Stimulated activated CD4-positive, alpha-beta T cell treated with anti-CD3 and anti-CD28 coated beads, Interleukin-2, amount 100 ng/mL, for 24 hours (primary cell): ENCODE results near the gene MCTS1.
"Not testable (repeated sequence)": the region's sequence is repeated elsewhere in the genome, so short reads cannot be mapped to it uniquely, and the experiment has no call there.

ENCODE experiments used
- DNase-seq, 2 donors: peaks; one replicate each; pipeline ENCODE4 v3.0.0-alpha.2; 2020

Gene MCTS1

DNA sequence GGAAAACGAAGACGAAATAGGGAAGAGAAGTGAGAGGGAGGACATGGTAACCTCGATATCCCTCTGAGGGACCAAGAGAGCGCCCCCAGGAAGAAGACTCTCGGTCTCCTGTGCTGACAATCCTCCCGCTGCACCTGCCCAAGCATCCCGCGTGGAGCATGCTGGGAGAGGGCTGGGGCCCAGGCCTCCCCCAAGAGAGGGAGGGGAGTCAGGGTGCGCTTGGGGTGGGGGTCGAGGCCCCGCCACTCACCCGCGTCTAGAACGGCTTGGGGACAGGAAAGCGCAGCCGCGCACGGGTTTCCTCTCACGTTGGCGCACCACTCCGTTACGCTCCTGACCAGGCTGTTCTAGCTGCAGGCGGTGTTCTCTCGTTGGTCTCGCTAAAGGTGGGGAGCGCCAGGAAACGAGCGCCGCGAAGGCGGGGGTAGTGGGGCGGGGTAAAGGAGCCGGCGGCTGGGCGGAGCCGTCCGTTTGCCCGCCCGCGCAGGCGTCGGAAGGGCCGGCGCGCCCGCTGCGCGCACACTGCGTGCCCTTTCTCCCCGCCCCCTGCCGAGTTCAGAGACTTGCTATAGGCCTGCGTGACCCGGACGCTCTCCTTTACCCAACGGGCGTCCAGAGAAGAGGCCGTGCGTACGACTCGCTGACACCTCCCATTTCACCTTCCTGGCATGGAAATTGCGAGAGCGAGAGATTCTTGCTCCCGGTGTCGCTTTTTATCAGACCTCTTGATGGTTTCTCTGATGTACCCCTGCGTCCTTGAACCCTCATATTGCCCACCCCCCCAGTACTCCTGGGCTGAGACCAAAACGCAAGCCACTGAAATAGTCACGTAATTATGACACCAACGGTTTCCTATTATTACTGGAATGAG, 26.0 kb downstream of the MCTS1 start, which contains the start of gene C1GALT1C1:
TSS of gene C1GALT1C1 (minus strand) at position 388 of the 871 bp plus-strand sequence. CDS start 2,888 bp downstream, outside the sequence.
- peak; percentile 88 to 89 for DNase-seq

DNA sequence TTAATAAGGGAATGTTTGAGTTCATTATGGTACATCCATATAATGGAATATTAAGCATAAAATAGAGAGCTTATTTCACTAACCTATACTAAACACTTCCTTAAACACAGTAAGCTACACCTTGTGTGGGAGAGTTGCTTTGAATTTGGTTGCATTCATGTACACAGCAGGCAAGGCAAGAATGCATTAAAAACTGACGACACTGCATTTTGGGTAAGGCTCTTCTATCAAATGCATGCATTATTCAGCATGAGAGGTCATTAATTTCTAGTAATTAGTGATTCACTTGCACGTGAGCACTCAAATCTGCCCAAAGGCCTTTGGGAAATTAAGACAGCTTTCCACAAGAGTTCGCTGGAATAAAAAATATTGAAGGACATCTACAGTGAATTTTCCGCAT, 34.7 kb downstream of the MCTS1 start:
- DNase-seq = no peak

DNA sequence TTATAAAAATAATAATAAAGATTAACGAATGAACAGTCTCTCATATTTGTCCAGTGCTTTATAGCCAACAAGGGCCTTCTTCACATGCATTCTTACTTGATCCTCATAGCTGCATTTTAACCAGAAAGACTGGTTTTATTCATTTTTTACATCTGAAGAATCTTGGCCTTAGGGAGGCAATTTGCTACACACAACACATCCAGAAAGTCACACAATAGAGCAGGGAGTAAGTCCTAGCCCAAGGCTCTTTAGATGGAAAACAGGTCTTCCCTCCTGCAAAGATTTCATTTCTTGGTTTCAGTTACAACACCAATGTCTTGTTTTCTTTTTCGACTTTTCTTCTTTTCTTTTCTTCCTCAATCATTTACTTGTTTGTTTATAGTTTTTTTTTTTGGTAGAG, 39.0 kb downstream of the MCTS1 start:
- DNase-seq = no peak

DNA sequence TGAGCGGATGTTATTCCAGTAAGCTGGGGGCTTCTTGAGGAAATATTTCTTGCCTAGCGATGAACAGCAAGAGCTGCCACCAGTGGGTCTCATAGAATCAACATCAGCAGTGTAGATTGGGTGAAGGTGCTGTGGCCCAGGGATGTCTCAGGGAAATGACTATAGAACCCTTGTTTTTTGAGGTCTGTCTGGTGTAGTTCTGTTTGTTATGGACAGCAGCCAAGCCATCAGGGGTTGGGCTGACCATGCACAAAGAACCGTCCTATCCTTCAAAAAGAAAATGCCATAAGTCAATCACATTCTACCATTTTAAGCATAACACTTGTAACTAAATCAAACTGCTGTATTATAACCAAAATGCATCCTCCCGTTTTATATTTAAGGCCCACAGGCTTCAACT, 43.2 kb downstream of the MCTS1 start:
- DNase-seq = no peak

DNA sequence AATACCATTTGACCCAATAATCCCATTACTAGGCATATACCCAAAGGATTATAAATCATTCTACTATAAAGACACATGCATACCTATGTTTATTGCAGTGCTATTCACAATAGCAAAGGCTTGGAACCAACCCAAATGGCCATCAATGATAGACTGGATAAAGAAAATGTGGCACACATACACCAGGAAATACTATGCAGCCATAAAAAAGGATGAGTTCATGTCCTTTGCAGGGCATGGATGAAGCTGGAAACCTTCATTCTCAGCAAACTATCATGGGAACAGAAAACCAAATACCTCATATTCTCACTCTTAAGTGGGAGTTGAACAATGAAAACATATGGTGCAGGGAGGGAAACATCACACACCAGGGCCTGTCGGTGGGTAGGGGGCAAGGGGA, 48.4 kb downstream of the MCTS1 start:
- not testable (repeated sequence) for DNase-seq

DNA sequence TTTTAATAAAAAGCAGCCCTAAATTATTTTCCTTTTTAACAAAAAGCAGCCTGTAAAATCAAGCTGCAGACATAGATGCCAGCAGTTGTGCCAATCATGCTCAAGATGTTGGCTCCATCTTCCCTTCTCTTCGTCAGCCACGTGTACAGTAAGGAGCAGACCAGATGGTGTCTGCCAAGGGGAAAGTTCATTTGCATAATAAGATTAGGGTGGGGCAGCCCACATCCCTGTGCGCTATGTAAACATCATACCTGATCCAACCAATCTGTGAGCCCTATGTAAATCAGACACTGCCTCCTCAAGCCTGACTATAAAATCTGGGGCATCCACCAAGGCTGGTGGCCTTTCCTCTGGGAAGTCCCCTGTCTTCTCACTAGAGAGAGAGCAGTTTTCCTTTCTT, 49.1 kb downstream of the MCTS1 start:
- DNase-seq = no peak

DNA sequence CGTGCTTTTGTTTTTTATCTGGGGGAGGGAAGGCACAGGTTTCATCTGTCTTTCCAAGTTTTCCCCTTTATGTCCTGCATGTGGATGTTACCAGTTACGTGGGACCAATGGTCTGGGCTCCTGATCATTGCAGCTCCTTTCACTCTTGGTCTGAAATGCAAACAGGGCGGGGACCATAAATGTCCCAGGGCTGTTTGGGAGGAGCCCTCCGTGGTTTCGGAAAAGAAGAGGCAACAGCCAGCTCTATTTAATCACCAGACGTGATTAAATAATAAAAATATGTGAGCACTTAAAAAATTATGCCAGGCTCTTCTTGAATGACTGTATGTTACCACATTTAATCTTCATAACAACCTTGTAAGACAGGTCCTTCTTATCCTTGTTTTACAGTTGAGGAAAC, 56.7 kb downstream of the MCTS1 start:
- no peak for DNase-seq
